Endothelial cell of umbilical vein (primary cell): ENCODE results near the gene SFT2D3. TPM values are rescaled to one million over a fixed set of nuclear protein-coding genes. Genes with fewer than 3 reads are reported as not detected.

ENCODE experiments used
- BruUV-seq: library from RNA; stranded (reverse); fragments of 400-500 nt; replicated peaks from 2 replicates; lab custom pipeline; 2021; lab: Mats Ljungman, UMichigan
- CTCF ChIA-PET: fragments of 300-600, 350-600 bp; sonication (Branson Sonifier 250); formaldehyde crosslinking; loops from one replicate; lab custom pipeline; 2021; ENCODE audit warnings: antibody characterized with exemption, inconsistent platforms; lab: Charles Lee
- POLR2A ChIA-PET: fragments of 300-600, 350-600 bp; sonication (Branson Sonifier 250); formaldehyde crosslinking; loops from one replicate; lab custom pipeline; 2021; ENCODE audit warnings: antibody characterized with exemption, inconsistent platforms; lab: Charles Lee
- DNase-seq: peaks from one replicate; pipeline ENCODE4 v3.0.0-alpha.2; 2011; ENCODE audit warnings: low read depth, low spot score
- FAIRE-seq: peaks from 2 replicates; lab custom pipeline; 2011; peaks lifted over from hg19 to GRCh38; lab: Jason Lieb, UNC
- H2AFZ ChIP-seq: 2 replicates; pipeline ENCODE4 v1.6.0; 2012; ENCODE audit warnings: low read depth, low read length, control low read depth, inconsistent platforms
- H3K27ac ChIP-seq: 2 replicates; pipeline ENCODE4 v1.5.1; 2011; ENCODE audit warnings: low read depth, mild to moderate bottlenecking, control low read depth, low read length, moderate library complexity; ENCODE audit not compliant: insufficient read depth
- H3K27me3 ChIP-seq, 2 experiments: 2 replicates each; pipeline versions ENCODE4 v1.6.0 to v1.6.1; 2011; ENCODE audit warnings: low read length in 2 of 2, mixed read lengths in 1 of 2; ENCODE audit not compliant: control insufficient read depth in 2 of 2, insufficient read depth in 2 of 2
- H3K36me3 ChIP-seq, 2 experiments: 2 replicates in 1 of 2; 3 replicates in 1 of 2; pipeline ENCODE4 v1.5.1; 2011; ENCODE audit warnings: low read length in 2 of 2, mild to moderate bottlenecking in 1 of 2, moderate library complexity in 1 of 2; ENCODE audit not compliant: control insufficient read depth in 2 of 2, insufficient read depth in 2 of 2; ENCODE audit errors: extremely low read depth in 1 of 2
- H3K4me1 ChIP-seq: 3 replicates; pipeline ENCODE4 v1.5.1; 2011; ENCODE audit warnings: mild to moderate bottlenecking, low read length; ENCODE audit not compliant: control insufficient read depth, insufficient read depth; ENCODE audit errors: extremely low read depth
- H3K4me2 ChIP-seq: 2 replicates; pipeline ENCODE4 v1.6.1; 2011; ENCODE audit warnings: low read length, control low read depth, mixed read lengths; ENCODE audit not compliant: insufficient read depth
- H3K4me3 ChIP-seq, 3 experiments: fragments of 200-600 bp in 1 of 3; sonication (generic), shearing (Covaris generic) in 1 of 3; replicated peaks in 1 of 3; 2 replicates each; pipeline ENCODE4 v1.5.1; 2011 to 2016; ENCODE audit warnings: control low read depth in 3 of 3, low read length in 3 of 3, mild to moderate bottlenecking in 2 of 3, inconsistent platforms in 1 of 3, low read depth in 1 of 3, moderate library complexity in 1 of 3; ENCODE audit not compliant: insufficient read depth in 1 of 3
- H3K79me2 ChIP-seq: 2 replicates; pipeline ENCODE4 v1.6.0; 2012; ENCODE audit warnings: low read length, inconsistent platforms; ENCODE audit not compliant: control insufficient read depth, insufficient read depth
- H3K9ac ChIP-seq: replicated peaks from 2 replicates; pipeline ENCODE3; 2011; ENCODE audit warnings: low read length, control low read depth; ENCODE audit not compliant: insufficient read depth; ENCODE audit errors: extremely low read depth
- H3K9me1 ChIP-seq: replicated peaks from 3 replicates; pipeline ENCODE4 v1.6.0; 2011; ENCODE audit warnings: mild to moderate bottlenecking, low read length; ENCODE audit not compliant: control insufficient read depth, insufficient read depth; ENCODE audit errors: extremely low read depth
- H3K9me3 ChIP-seq: replicated peaks from 2 replicates; pipeline ENCODE4 v1.5.1; 2012; ENCODE audit warnings: low read length, inconsistent platforms; ENCODE audit not compliant: control insufficient read depth, insufficient read depth
- H4K20me1 ChIP-seq: replicated peaks from 2 replicates; pipeline ENCODE3; 2011; ENCODE audit warnings: mild to moderate bottlenecking, low read length; ENCODE audit not compliant: control insufficient read depth, insufficient read depth; ENCODE audit errors: extremely low read depth
- GATA2 ChIP-seq: IDR thresholded peaks from 2 replicates; pipeline ENCODE4 v1.7.0; 2011; ENCODE audit warnings: low read depth, mild to moderate bottlenecking, moderate library complexity, mixed read lengths, low read length; ENCODE audit not compliant: insufficient read length, insufficient read depth
- dilution Hi-C: fragments of 300-500 bp; cut with MboI; formaldehyde crosslinking; loops from one replicate; pipeline ENCODE4 v1.15.0; 2019; ENCODE audit warnings: low sequenced_read_pairs; ENCODE audit not compliant: extremely low pct_ligation_motif_present
- intact Hi-C: fragments of 100-400 bp; cut with micrococcal nuclease; formaldehyde crosslinking; loops from one replicate; pipeline ENCODE4 v1.10.0; 2022
- polyA plus RNA-seq, 4 experiments: library from polyadenylated mRNA; depleted of rRNA in 3 of 4; stranded (reverse) in 3 of 4; unstranded in 1 of 4; fragments of >200 nt; gene quantifications; 2 replicates each; pipeline versions ENCODE4 v1.2.1 to v1.2.3, GENCODE V29; 2011 to 2012; ENCODE audit warnings: missing spikeins in 1 of 4
- total RNA-seq: library from RNA; stranded (reverse); gene quantifications from 2 replicates; pipeline ENCODE4 v1.2.3, GENCODE V29; 2021
- TF ChIP-seq, protein P1 (sequence below), 2 donors: IDR thresholded peaks; 1 replicate in 1 of 2; 2 replicates in 1 of 2; pipeline ENCODE4 v1.5.1; 2011; ENCODE audit warnings: low read length in 2 of 2, mild to moderate bottlenecking in 2 of 2, moderate library complexity in 2 of 2, control low read depth in 1 of 2, inconsistent platforms in 1 of 2, low read depth in 1 of 2; ENCODE audit not compliant: insufficient read depth in 1 of 2; ENCODE audit errors: extremely low read depth in 1 of 2

SFT2D3 gene
- total and polyA plus RNA-seq, 2 donors (not counting 3 experiments of a cell fraction or from before 2014, with no cell fraction given): 4.5 to 4.7 TPM

DNA sequence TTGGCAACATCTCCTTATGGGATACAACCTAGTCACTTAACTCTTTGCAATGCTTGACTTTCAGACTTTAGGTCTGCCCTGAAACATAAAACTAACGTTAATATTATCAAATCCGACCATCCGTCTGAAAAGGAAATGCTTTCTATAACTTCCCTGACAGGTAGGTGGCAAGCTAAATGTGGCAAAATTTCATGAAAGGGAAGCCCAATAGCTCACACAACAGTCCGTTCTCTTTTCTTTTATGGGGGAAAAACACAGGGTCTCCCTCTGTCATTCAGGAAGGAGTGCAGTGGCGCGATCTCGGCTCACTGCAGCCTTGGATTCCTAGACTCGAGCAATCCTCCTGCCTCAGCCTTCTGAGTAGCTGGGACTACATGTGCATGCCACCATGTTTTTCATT, 52.9 kb downstream of the SFT2D3 start:
- Histone ChIP-seq H3K4me2 (no peak overlapping the region), H3K27me3 (no peaks in the 10 kb centered on the region), H3K79me2 (no peaks in the 10 kb centered on the region), H4K20me1 (no peaks in the 10 kb centered on the region), H3K36me3 (peaks cover 0 to 4% of the 10 kb centered on the region in 2 experiments), H3K9ac (no peak overlapping the region), H3K9me1 (no peaks in the 10 kb centered on the region), H3K9me3 (no peaks in the 10 kb centered on the region), H2AFZ (no peak overlapping the region), H3K27ac (no peak overlapping the region), H3K4me1 (peaks cover 3% of the 10 kb centered on the region), H3K4me3 (no peak overlapping the region)
- intact Hi-C loops (no loop called here), dilution Hi-C loops (no loop called here)
- FAIRE-seq (no peak), DNase-seq (no peak)
- BruUV-seq: no TSS peak
- no peak for TF ChIP-seq GATA2
- TF ChIP-seq, protein P1, sequence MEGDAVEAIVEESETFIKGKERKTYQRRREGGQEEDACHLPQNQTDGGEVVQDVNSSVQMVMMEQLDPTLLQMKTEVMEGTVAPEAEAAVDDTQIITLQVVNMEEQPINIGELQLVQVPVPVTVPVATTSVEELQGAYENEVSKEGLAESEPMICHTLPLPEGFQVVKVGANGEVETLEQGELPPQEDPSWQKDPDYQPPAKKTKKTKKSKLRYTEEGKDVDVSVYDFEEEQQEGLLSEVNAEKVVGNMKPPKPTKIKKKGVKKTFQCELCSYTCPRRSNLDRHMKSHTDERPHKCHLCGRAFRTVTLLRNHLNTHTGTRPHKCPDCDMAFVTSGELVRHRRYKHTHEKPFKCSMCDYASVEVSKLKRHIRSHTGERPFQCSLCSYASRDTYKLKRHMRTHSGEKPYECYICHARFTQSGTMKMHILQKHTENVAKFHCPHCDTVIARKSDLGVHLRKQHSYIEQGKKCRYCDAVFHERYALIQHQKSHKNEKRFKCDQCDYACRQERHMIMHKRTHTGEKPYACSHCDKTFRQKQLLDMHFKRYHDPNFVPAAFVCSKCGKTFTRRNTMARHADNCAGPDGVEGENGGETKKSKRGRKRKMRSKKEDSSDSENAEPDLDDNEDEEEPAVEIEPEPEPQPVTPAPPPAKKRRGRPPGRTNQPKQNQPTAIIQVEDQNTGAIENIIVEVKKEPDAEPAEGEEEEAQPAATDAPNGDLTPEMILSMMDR (IDR thresholded peaks at IDR 0.05; ENCODE audit: extremely low read depth in 1 of 2, insufficient read depth in 1 of 2, low read depth in 1 of 2, low read length in 2 of 2): no peak
- CTCF ChIA-PET: interaction anchor here (0.7 to 1.2 kb wide), 2 partner anchors 44 to 104 kb away, joined by 3 to 4 read pairs; no protein-coding TSS in a partner anchor
- POLR2A ChIA-PET: no interaction called here

Other genes with a start within 250 kb of the SFT2D3 start
- gene IWS1, start 175.0 kb upstream of the SFT2D3 start, total RNA-seq: 44.9 and 51.0 TPM in 2 replicates
- 10.4 and 14.7 TPM in 2 replicates for gene IWS1, start 175.0 kb upstream of the SFT2D3 start, polyA plus RNA-seq
- gene MYO7B, start 165.8 kb upstream of the SFT2D3 start, total RNA-seq: 0.09 TPM in 1 of 2 replicates, not detected in the other
- gene MYO7B, start 165.8 kb upstream of the SFT2D3 start, polyA plus RNA-seq: 0.17 and 0.18 TPM in 2 replicates
- not detected in 2 replicates for gene GPR17, start 55.3 kb upstream of the SFT2D3 start, total RNA-seq
- 0.10 and 0.11 TPM in 2 replicates for gene GPR17, start 55.3 kb upstream of the SFT2D3 start, polyA plus RNA-seq
- 45.7 and 48.3 TPM in 2 replicates for gene LIMS2, start 26.0 kb upstream of the SFT2D3 start, total RNA-seq
- gene LIMS2, start 26.0 kb upstream of the SFT2D3 start, polyA plus RNA-seq: 55.6 and 77.3 TPM in 2 replicates
- 52.5 and 54.7 TPM in 2 replicates for gene WDR33, start 109.7 kb downstream of the SFT2D3 start, total RNA-seq
- gene WDR33, start 109.7 kb downstream of the SFT2D3 start, polyA plus RNA-seq: 15.2 and 16.4 TPM in 2 replicates
- 44.1 and 44.5 TPM in 2 replicates for gene POLR2D, start 156.7 kb downstream of the SFT2D3 start, total RNA-seq
- 8.1 and 10.0 TPM in 2 replicates for gene POLR2D, start 156.7 kb downstream of the SFT2D3 start, polyA plus RNA-seq
- 20.7 and 21.5 TPM in 2 replicates for gene AMMECR1L, start 184.5 kb downstream of the SFT2D3 start, total RNA-seq
- 12.1 and 14.8 TPM in 2 replicates for gene AMMECR1L, start 184.5 kb downstream of the SFT2D3 start, polyA plus RNA-seq